DMS79 treated with DMSO at 0.1 percent for 48 hours (cell line): ENCODE data around the gene ZNF143.
A peak's percentile ranks its signal among the peaks of the same experiment; 100 is the strongest.
"Not testable (repeated sequence)": the region's sequence is repeated elsewhere in the genome, so short reads cannot be mapped to it uniquely, and the experiment has no call there.

Source experiments
- DNase-seq: peaks from one replicate; lab custom pipeline; 2025; lab: John Stamatoyannopoulos, UW

ZNF143 gene

DNA sequence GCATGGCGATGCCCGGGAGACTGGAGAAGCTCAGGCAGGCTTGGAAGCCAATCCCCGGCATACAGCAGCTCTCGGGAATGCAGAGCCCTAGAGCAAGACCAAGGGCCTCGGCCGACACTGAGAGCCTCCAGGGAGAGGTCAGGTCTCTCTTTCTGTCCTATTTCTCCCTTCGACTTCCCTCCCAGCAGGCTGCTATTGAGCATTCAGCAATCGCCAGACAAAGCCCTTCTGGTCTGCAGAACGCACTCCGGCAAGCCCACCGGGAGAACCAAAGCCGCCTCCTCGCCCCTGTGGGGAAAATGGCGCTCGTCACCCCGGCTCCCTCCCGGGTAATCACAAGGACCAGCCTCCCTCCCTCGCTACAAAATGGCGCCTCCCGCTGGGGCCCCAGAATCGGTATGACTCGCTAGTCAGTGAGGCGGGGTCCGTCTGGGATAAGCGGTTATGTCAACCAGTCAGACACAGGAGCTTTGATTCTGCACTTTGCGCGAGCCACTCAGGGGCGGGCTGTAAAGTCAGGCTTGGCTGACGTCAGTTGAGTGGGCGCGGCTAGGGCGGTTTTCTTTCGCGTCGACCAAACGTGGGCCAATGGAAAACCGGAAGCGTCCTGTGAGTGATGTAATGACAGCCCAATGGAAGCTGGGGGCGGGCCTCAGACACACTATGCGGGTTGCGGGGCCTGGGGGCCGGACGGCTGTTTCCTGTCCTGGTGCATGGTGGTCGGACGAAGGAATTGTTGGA is at the start of gene ZNF143:
Gene ZNF143, plus strand, starts transcription at position 691 of the 741 bp plus-strand sequence. CDS start 10,297 bp downstream, outside the sequence.
- DNase-seq, result peak; percentile 100

DNA sequence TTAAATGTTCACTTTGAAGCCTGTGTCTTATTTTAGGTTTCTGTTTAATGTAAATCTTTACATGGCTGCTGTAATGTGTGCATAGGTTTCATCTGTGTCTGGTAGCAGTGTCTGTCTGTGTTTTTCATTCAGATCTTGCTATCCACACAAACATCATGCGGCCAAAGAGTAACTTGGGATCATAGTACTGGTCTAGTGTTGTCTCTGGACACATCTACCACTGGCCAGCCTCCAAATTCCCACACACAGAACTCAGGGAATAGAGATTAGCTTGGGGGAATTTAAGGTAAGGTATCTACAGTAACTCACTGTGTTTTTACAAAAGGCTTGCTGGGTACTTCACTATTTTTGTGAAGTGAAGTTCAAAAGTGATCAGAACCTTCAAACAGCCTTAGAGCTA is 32.1 kb upstream of the ZNF143 start:
- no peak for DNase-seq

DNA sequence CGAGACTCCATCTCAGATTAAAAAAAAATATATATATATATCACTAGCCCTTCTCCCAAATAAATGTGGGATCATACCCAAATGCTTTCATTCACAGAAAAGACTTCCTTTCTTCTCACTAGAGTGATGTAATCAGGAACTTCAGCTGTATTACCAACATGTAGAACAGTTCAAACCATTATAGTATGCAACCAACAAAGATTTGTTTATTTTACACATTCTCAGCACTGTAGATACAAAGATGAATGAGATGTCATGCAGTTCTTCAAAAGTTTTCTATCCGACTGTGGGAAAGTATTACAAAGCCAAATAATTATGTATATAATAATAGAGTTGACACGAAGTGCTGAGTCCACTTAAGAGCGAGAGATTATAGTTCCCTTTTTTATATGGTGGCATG is 22.2 kb upstream of the ZNF143 start:
- no peak for DNase-seq

DNA sequence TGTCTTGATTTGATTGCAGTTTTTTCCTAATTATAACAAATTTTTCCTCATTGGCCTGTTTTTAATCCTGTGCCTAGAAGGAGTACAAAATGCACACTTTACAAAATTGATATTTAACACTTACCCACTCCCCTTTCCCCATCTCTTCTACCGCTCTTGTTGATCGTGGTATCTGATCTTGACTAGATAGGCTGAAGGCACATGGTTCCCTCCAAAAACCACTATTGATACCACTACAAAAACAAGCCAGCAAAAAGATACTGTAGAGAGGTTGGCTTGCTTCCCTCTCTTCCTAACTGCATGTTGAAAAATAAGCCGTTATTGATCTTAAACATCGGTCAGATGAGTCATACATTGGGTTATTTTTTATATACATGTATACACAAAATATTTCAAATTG is 14.6 kb upstream of the ZNF143 start:
- no peak for DNase-seq

DNA sequence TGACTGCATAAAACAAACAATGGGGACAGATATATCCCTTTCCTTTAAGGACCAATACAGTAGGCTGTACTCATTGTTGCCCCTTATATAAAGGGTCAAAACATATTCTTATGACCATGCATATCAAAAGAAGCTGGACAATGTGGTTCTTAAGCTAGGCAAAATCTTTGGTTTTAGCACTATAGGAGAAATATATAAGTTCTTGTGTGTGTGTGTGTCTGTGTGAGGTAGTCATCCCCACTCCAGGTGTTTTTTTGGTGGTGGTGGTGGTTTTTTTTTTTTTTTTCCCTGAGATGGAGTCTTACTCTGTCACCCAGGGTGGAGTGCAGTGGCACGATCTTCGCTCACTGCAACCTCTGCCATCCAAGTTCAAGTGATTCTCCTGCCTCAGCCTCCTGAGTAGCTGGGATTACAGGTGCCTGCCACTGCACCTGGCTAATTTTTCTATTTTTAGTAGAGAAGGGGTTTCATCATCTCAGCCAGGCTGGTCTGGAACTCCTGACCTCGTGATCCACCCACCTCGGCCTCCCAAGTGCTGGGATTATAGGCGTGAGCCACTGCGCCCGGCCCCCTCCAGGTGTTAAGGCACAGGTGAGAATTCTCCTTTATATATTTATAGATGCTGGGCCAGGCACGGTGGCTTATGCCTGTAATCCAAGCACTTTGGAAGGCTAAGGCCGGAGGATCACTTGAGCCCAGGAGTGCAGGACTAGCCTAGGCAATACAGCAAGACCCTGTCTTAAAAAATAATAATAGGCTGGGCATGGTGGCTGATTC is 12.0 kb upstream of the ZNF143 start:
- DNase-seq, result no peak

DNA sequence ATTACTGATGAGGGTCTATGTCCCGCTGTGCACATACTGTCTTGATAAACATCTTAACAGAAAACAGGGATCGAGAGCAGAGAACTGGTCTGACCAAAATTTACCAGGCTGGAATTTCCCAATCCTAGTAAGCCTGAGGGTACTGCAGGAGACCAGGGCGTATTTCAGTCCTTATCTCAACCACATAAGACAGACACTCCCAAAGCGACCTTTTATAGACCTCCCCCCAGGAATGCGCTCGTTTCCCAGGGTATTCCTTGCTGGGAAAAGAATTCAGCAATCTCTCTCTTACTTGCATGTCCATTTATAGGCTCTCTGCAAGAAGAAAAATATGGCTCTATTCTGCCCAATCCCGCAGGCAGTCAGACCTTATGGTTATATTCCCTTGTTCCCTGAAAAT is 8.8 kb upstream of the ZNF143 start:
- DNase-seq, result not testable (repeated sequence)

GRCh38 chr11:9455722-9456121 is 5.1 kb upstream of the ZNF143 start:
- DNase-seq, result no peak

DNA sequence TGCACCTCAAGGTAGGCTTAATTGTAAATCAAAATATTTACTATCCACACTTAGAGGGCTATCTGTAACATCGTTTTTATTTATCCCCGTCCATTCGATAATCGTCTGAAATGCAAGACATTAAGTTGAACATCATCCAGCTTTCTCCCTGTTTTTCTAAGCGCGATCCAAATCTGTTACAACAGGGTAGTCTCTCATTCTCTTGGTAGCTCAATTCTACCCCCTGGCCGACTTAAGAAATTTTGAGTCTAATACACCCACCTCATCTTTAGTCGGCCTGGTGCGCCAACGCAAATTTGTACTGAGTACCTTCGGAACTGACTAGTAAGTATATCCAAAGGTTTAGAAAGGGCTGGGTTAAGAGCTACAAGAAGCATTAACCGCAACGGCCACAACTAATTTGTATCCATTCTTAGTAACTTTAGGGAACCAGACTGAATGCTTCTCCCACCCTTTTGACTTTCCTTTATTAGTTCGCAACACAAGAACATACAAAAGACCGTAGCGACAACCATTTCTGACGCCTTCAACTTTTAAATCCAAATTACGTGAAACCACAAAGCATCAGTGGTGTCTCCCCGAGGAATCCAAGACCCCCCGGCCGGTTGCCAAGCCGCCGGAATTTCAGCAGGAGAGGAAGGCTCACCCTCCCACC is 1.0 kb upstream of the ZNF143 start:
- peak; percentile 51 for DNase-seq

GRCh38 chr11:9461063-9461759 is 399 bp downstream of the ZNF143 start:
- DNase-seq, result peak; percentile 91

- peak; percentile 46 for DNase-seq
Observed at GRCh38 chr11:9461760-9462134, 935 bp downstream of the ZNF143 start.

GRCh38 chr11:9462172-9462799 is 1.5 kb downstream of the ZNF143 start:
- peak; percentile 41 for DNase-seq

DNA sequence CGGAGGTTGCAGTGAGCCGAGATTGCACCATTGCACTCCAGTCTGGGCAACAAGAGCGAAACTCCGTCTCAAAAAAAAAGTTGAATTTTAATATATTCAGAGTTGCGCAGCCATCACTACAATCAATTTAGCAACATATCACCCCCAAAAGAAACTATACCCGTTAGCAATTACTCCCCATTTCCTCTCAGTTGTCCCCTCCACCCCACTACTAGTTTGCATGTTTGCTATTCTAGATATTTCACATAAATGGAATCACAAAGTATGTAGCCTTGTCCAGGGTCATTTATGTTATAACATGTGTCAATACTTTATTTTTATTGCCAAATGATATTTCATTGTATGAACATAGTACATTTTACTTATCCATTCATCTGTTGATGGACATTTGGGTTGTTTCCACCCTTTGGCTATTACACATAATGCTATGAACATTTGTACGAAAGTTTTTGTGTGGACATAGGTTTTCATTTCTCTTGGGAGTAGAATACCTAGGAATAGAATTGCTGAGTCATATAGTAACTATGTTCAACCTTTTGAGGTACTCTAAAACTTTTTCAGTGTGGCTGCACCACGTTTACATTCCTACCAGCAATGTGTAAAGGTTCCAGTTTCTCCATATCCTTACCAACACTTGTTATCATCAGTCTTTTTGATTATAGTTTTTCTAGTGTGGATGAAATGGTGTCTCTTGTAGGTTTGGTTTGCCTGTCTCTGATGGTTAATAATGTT is 2.2 kb downstream of the ZNF143 start:
- no peak for DNase-seq

- DNase-seq, result no peak
Observed at GRCh38 chr11:9470765-9471164, 10.0 kb downstream of the ZNF143 start.

DNA sequence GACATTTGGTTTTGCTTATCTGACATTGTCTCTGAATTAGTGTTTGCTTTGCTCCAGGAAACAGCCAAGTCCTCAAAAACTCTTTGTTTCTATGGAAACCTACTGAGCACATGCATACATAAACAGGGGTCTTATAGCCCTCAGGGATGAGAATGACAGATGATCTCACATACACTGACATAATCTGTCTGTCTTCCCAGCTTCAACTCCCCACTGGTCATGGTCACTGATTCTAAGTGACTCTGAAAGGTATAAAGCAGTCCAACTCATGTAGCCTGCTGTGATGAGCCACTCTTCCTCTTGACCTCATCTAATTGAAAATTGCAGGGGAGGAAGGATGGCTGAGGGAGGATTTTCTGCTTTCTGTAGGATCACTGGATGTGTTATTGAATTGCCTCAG is 12.6 kb downstream of the ZNF143 start:
- DNase-seq, result no peak

- no peak for DNase-seq
Observed at GRCh38 chr11:9479899-9480298, 19.1 kb downstream of the ZNF143 start.

DNA sequence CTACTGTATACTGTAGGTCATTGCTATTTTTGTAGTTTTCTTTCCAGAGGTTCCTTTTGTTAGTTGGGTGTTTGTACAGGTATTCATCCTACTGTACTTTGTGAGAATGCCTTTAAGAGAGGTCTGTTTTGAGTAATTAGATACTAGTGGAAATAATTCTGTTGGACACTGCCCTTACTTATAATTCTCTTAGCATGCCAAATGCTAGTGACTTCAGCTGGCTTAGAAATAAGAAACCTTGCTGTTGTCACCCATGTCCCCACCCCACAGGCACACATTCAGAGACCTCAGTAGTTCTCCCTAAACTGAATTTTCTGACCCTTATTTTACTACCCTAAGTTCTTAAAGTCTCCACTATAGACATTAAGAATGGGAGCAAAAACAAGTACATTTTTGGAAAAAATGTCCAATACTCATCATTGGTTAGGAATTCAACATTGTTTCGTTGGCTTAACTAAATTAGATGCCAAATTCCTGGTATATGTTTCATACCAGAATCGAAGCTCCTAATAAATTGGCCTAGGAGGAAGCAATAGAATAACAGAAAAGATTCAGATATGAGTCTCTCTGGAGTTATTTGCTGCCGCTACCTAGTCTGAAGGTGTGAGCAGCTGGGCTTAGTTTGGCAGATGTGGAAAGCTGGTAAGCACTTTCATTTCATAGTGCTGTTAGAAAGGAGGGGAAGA is 28.4 kb downstream of the ZNF143 start:
- DNase-seq, result no peak

GRCh38 chr11:9490376-9490775 is 29.6 kb downstream of the ZNF143 start:
- no peak for DNase-seq

GRCh38 chr11:9493492-9493891 is 32.7 kb downstream of the ZNF143 start:
- DNase-seq, result no peak

- DNase-seq, result no peak
Observed at GRCh38 chr11:9494316-9494715, 33.5 kb downstream of the ZNF143 start.

GRCh38 chr11:9495803-9496514 is 35.1 kb downstream of the ZNF143 start:
- no peak for DNase-seq
